ENCODE results near the gene PRMT7.

The PRMT7 gene

GRCh38 chr16:68374961-68375660 lies 64.3 kb downstream of the PRMT7 start:
- peaks cover 29% of the 10 kb centered on the region for H3K4me1 Mint-ChIP-seq
- peaks cover 10% of the 10 kb centered on the region for H3K27me3 Mint-ChIP-seq (ENCODE audit: low read depth, poor library complexity)
- H3K9me3 Mint-ChIP-seq = no peaks in the 10 kb centered on the region
- DNase-seq = no peak
- H3K4me3 Mint-ChIP-seq = no peak overlapping the region
- no peaks in the 10 kb centered on the region for H3K36me3 Mint-ChIP-seq (ENCODE audit: low read depth)
- H3K27ac Mint-ChIP-seq = no peak overlapping the region
- TF ChIP-seq CTCF (IDR thresholded peaks at IDR 0.05) = no peak

- no peak overlapping the region for H3K4me3 Mint-ChIP-seq
- H3K27me3 Mint-ChIP-seq (ENCODE audit: low read depth, poor library complexity) = peaks cover 3% of the 10 kb centered on the region
- peaks cover 21% of the 10 kb centered on the region for H3K4me1 Mint-ChIP-seq
- no peak for DNase-seq
- TF ChIP-seq CTCF (IDR thresholded peaks at IDR 0.05) = no peak
- H3K36me3 Mint-ChIP-seq (ENCODE audit: low read depth) = no peaks in the 10 kb centered on the region
- H3K27ac Mint-ChIP-seq = no peak overlapping the region
- H3K9me3 Mint-ChIP-seq = no peaks in the 10 kb centered on the region
These were observed 65.2 kb downstream of the PRMT7 start for GRCh38 chr16:68375801-68376536.

GRCh38 chr16:68376590-68376989 lies 65.8 kb downstream of the PRMT7 start:
- H3K27me3 Mint-ChIP-seq (ENCODE audit: low read depth, poor library complexity) = peaks cover 3% of the 10 kb centered on the region
- H3K36me3 Mint-ChIP-seq (ENCODE audit: low read depth) = no peaks in the 10 kb centered on the region
- H3K4me1 Mint-ChIP-seq = peaks cover 21% of the 10 kb centered on the region
- no peaks in the 10 kb centered on the region for H3K9me3 Mint-ChIP-seq
- no peak overlapping the region for H3K27ac Mint-ChIP-seq
- DNase-seq = no peak
- TF ChIP-seq CTCF (IDR thresholded peaks at IDR 0.05) = no peak
- no peak overlapping the region for H3K4me3 Mint-ChIP-seq

- no peaks in the 10 kb centered on the region for H3K27me3 Mint-ChIP-seq (ENCODE audit: low read depth, poor library complexity)
- H3K4me1 Mint-ChIP-seq = peaks cover 27% of the 10 kb centered on the region
- H3K9me3 Mint-ChIP-seq = no peaks in the 10 kb centered on the region
- no peaks in the 10 kb centered on the region for H3K36me3 Mint-ChIP-seq (ENCODE audit: low read depth)
- no peak for DNase-seq
- TF ChIP-seq CTCF (IDR thresholded peaks at IDR 0.05) = no peak
- H3K27ac Mint-ChIP-seq = no peak overlapping the region
- no peak overlapping the region for H3K4me3 Mint-ChIP-seq
These were observed 66.4 kb downstream of the PRMT7 start for GRCh38 chr16:68377221-68377620.

GRCh38 chr16:68377667-68378393 lies 67.0 kb downstream of the PRMT7 start:
- Mint-ChIP-seq H3K4me1 (peaks cover 26% of the 10 kb centered on the region), H3K27me3 (ENCODE audit: low read depth, poor library complexity) (no peaks in the 10 kb centered on the region), H3K9me3 (no peaks in the 10 kb centered on the region), H3K4me3 (no peak overlapping the region), H3K36me3 (ENCODE audit: low read depth) (no peaks in the 10 kb centered on the region), H3K27ac (no peak overlapping the region)
- no peak for TF ChIP-seq CTCF (IDR thresholded peaks at IDR 0.05)
- DNase-seq = no peak

All from nephron progenitor cell (in vitro differentiated cells).